SK-N-SH (cell line): ENCODE measurements around the gene MUC13.

ENCODE experiments used
- TF ChIP-seq, protein P1 (sequence below): fragments of 150-350 bp; IDR thresholded peaks from 2 replicates; pipeline ENCODE4 v1.6.1; 2016; ENCODE audit warnings: mild to moderate bottlenecking, low read depth, low read length
- TF ChIP-seq, protein P2 (sequence below): fragments of 150-350 bp; IDR thresholded peaks from 2 replicates; pipeline ENCODE4 v1.6.1; 2017; ENCODE audit warnings: antibody characterized with exemption, low read length, low read depth, borderline replicate concordance
- TF ChIP-seq, protein P3 (sequence below): IDR thresholded peaks from 2 replicates; pipeline ENCODE4 v1.4.0; 2012; ENCODE audit warnings: low read depth, borderline replicate concordance
- TF ChIP-seq, protein P4 (sequence below): fragments of 200-600 bp; sonication (generic); IDR thresholded peaks from 2 replicates; pipeline ENCODE4 v1.6.1; 2017; ENCODE audit warnings: antibody characterized with exemption, mild to moderate bottlenecking, moderate library complexity

DNA sequence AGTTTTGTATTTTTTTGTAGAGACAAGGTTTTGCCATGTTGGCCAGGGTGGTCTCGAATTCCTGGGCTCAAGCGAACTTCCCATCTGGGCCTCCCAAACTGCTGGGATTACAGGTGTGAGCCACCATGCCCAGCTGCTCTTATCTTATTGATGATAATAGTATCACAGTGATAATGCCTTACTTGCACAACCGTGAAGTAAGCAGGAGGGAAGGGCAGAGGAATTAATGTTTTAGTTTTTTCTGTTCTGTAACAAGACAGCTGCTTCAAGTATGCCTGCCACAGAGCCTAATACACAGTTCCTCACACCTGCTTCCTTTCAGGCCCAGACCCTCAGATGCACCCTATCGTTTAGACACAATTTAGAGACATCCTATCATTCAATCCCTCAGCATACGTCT, 26.1 kb upstream of the MUC13 start:
- TF ChIP-seq, protein P1, sequence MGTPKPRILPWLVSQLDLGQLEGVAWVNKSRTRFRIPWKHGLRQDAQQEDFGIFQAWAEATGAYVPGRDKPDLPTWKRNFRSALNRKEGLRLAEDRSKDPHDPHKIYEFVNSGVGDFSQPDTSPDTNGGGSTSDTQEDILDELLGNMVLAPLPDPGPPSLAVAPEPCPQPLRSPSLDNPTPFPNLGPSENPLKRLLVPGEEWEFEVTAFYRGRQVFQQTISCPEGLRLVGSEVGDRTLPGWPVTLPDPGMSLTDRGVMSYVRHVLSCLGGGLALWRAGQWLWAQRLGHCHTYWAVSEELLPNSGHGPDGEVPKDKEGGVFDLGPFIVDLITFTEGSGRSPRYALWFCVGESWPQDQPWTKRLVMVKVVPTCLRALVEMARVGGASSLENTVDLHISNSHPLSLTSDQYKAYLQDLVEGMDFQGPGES: no peak
- TF ChIP-seq, protein P2, sequence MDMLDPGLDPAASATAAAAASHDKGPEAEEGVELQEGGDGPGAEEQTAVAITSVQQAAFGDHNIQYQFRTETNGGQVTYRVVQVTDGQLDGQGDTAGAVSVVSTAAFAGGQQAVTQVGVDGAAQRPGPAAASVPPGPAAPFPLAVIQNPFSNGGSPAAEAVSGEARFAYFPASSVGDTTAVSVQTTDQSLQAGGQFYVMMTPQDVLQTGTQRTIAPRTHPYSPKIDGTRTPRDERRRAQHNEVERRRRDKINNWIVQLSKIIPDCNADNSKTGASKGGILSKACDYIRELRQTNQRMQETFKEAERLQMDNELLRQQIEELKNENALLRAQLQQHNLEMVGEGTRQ: no peak
- TF ChIP-seq, protein P3, sequence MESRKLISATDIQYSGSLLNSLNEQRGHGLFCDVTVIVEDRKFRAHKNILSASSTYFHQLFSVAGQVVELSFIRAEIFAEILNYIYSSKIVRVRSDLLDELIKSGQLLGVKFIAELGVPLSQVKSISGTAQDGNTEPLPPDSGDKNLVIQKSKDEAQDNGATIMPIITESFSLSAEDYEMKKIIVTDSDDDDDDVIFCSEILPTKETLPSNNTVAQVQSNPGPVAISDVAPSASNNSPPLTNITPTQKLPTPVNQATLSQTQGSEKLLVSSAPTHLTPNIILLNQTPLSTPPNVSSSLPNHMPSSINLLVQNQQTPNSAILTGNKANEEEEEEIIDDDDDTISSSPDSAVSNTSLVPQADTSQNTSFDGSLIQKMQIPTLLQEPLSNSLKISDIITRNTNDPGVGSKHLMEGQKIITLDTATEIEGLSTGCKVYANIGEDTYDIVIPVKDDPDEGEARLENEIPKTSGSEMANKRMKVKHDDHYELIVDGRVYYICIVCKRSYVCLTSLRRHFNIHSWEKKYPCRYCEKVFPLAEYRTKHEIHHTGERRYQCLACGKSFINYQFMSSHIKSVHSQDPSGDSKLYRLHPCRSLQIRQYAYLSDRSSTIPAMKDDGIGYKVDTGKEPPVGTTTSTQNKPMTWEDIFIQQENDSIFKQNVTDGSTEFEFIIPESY: no peak
- TF ChIP-seq, protein P4, sequence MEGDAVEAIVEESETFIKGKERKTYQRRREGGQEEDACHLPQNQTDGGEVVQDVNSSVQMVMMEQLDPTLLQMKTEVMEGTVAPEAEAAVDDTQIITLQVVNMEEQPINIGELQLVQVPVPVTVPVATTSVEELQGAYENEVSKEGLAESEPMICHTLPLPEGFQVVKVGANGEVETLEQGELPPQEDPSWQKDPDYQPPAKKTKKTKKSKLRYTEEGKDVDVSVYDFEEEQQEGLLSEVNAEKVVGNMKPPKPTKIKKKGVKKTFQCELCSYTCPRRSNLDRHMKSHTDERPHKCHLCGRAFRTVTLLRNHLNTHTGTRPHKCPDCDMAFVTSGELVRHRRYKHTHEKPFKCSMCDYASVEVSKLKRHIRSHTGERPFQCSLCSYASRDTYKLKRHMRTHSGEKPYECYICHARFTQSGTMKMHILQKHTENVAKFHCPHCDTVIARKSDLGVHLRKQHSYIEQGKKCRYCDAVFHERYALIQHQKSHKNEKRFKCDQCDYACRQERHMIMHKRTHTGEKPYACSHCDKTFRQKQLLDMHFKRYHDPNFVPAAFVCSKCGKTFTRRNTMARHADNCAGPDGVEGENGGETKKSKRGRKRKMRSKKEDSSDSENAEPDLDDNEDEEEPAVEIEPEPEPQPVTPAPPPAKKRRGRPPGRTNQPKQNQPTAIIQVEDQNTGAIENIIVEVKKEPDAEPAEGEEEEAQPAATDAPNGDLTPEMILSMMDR: no peak
